Measurements from ENCODE around the gene SLC6A17.

The SLC6A17 gene

GRCh38 chr1:110174961-110175360, 24.7 kb downstream of the SLC6A17 start:
- no peak for DNase-seq

DNA sequence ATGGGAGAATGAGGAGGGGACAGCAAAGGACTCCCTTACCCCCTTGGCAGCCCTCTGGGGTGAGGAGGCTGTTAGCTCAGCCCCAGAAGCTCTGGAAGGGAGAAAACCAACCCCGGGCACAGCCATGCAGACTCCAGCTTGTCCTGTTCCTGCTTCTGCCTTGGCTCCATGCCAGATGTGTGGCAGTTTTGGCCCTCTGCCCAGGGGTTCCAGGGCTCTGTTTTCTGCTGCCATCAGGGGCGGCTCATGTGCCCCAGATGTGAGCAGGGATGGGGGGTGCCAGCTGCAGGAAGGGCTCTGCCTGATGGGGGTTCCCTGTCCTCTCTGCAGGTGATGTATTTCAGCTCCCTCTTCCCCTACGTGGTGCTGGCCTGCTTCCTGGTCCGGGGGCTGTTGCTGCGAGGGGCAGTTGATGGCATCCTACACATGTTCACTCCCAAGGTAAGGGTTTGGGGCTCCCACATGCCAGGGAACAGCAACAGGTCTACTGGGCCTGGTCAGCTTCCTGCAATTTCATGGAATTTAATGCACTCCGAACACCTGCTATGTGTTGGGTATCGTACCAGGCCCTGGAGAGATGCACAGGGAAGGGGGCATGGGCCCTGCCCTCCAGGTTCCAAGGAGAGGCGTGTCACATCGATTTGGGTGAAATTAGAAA, 26.1 kb downstream of the SLC6A17 start:
- no peak for DNase-seq

DNA sequence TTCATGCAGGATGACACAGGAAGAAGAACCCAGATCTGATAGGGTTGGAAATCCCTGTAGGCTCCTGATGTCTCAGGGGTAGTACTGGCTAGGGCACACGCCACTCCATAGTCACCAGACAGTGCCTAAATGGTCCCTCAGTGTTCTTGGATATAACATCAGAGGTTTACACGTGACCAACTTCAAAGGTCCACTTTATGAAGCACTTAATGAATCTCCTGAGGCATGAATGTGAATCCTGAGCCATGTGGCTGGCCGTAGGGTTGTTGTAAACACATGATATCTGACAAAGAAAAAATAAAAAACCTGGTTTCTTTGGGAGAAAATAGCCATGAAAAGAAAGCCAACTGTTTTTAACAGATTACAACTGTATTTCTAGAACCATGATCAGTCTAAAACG, 27.5 kb downstream of the SLC6A17 start:
- DNase-seq: no peak

GRCh38 chr1:110183642-110184167, 33.4 kb downstream of the SLC6A17 start:
- DNase-seq: no peak

DNA sequence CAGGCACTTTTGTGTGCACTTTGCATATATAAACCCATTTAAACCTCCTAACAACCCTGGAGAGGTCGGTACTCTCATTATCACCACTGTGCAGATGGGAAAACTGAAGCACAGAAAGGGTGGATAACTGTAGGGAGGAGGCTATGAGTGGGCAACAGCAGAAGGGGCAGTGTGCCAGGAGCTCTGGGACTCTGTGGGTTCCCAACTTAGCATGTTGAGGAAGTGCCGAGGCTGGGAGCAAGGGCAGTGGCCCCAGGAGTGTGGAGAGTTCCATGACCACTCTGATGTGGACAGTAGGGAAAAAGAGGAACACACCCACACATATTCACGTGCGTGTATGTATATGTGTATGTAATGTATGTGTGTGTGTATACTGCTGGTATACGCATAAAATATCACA, 34.2 kb downstream of the SLC6A17 start:
- DNase-seq: no peak

DNA sequence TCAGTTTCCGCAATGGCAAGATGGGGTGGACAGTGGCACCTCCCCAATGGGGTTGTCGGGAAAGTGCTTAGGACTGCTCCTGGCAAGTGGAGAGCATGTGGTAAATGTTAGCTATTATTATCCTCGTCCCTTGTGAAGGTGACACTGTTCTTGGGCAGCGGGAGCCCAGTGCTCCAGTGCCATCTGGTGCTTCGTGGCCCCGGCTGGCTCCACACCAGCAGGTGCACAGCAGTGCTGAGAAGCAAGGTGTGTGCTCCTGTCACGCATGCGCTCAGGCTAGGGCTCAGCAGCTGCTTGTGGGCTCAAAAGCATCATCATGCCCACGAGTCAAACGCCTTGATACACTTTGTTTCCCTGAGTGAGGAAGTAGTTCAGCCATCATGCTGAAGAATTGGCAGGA, 34.9 kb downstream of the SLC6A17 start:
- no peak for DNase-seq

GRCh38 chr1:110186558-110186957, 36.3 kb downstream of the SLC6A17 start:
- DNase-seq: no peak

DNA sequence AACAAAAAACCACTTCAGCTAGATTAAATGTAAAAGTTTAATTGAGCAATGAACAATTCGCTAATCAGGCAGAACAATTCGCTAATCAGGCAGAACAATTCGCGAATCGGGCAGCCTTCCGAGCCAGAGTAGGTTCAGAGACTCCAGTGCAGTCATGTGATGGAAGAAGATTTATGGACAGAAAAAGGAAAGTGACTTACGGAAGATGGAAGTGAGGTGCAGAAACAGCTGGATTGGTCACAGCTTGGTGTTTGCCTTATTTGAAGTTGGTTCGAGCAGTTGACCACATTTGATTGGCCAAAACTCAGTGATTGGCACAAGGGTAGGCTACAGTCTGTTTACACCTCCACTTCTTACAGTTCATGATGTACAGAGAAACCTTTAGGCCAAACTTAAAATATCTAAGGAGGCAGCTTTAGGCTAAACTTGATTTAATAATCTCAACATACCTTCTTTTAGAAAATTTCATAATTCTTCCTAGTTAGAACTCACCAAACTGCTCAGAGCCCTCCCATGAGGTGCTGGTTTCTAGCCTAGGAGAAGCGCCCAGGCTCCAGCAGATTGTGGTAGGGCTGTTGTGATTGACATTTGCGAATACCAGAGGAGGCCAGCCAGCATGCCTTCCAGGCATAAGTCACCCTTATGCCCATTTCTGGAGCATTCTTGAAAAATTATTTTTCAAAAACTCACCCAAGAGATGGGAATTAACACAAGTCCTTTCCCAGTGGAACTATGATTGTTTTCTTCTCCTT, 37.0 kb downstream of the SLC6A17 start:
- DNase-seq: no peak

GRCh38 chr1:110188035-110188618, 37.8 kb downstream of the SLC6A17 start:
- no peak for DNase-seq

- no peak for DNase-seq
Observed at GRCh38 chr1:110189181-110189580, 38.9 kb downstream of the SLC6A17 start.

GRCh38 chr1:110190282-110190929, 40.1 kb downstream of the SLC6A17 start:
- no peak for DNase-seq

DNA sequence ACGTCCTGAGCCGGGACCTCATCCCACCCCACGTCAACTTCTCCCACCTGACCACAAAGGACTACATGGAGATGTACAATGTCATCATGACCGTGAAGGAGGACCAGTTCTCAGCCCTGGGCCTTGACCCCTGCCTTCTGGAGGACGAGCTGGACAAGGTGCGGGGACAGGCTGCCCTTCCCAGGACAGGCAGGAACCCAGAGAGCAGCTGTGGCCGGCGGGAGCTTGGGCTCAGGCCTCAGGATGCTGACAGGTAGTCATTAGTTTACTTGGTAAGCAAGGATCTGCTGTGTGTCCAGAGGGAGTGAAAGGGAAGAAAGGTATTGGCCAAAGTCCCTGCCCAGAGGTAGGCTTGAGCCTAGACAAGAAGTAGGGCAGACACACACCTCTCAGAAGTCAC, 42.2 kb downstream of the SLC6A17 start:
- no peak for DNase-seq

DNA sequence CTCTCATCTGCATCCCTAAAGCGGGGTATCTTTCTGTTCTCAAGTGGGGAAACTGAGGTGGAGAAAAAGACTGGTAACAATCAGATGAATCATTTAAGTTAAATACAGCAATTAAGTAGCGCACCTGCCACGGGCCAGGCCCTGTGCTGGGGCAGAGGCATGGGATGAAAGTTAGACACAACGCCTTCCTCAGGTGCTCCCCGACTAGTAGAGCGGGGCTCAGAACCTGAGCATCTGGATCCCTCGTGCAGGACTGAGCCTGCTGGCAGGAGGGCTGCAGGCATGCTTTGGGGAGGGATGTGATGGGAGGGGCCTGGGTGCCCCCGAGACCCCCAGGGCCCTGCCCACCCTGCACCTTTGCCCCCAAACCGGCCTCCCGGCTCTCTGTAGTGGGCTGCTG, 44.9 kb downstream of the SLC6A17 start:
- no peak for DNase-seq

DNA sequence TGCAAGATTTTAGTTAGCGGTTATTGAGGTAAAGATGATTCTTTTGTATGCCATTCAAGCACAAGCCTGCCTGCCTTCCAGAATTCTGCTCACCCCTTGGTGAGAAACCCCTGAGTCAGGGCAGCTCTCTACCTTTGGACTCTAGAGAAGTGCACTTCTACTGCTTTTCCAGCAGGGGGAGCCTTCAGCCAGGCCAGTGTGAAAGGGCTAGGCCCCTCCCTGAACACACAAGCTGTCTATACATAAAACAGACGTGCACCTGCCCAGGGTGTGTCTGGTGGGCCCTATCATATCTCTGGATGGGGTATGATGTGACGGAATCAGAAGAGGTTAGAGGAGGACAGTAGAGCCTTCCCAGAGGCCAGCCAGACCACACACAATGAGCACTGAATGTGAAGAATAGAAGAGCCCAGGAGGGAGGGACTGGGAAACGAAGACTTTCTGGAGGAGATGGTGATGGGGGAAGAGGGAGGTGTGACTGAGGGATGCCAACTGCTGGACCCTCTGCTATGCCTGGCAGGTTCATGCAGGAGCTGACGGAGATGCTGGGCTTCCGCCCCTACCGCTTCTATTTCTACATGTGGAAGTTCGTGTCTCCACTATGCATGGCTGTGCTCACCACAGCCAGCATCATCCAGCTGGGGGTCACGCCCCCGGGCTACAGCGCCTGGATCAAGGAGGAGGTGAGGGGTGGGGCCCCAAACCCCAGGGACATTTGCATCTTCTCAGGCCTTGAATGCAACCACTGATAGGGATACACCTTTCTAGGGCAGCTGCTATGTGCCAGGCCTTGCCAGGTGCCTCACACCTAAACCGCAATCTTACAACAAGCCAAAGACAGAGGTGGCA, 46.8 kb downstream of the SLC6A17 start:
- peak; percentile 69 for DNase-seq

DNA sequence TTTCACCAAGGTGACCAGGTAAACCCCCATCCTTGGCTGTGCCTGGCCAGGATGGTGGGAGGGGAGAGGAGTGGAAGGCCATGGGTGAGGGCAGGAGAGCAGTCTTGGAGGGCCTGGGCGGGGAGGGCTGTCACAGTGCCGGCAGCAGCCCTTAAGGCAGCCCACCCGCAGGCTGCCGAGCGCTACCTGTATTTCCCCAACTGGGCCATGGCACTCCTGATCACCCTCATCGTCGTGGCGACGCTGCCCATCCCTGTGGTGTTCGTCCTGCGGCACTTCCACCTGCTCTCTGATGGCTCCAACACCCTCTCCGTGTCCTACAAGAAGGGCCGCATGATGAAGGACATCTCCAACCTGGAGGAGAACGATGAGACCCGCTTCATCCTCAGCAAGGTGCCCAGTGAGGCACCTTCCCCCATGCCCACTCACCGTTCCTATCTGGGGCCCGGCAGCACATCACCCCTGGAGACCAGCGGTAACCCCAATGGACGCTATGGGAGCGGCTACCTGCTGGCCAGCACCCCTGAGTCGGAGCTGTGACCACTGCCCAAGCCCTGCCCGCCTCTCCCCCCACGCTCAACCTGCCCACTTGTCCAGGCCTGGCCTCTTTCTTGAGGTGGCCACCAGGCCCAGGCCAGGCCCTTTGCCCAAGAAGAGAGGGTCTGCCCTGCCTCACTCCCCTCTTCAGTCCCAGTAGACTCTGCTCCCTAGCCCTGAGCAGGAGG, 47.8 kb downstream of the SLC6A17 start:
- DNase-seq: no peak

- no peak for DNase-seq
Observed at GRCh38 chr1:110198746-110199145, 48.5 kb downstream of the SLC6A17 start.

DNA sequence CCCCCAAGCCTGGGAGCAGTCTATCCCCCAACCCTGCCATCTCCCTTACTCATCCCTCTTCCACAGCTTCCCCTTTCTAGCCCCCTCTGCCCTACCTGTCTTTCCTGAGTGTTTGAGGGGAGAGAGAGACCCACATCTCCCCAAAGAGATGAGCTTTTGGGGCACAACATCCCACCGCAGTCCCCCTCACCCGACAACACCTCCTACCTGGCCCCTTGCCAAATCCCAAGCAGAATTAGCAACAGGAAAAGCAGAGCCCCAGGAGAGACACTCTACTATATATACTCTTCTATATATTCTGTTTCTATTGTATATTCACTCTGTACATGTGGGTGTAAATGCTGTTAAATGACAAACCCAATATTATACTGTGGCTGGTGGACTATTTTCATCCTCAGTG, 49.9 kb downstream of the SLC6A17 start:
- no peak for DNase-seq

DNA sequence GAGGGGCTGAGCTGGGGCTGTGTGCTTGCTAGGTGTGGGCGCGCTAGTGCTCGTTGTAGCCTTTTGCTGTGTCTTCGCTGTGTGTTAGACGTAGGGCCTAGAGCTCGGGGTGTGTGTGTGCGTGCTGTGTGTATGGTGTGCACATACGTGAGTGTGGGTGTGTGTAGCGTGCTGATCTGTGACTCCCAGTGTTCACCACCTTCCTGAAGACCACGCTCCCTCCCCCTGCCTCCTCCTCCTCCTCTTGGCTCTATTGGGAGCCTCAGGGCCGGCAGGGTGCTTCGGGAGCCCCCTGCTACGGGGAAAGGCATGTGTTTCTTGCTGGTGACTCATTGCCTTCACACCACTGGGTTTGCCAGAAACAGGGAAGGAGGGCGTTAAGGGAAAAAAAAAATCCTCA, 50.4 kb downstream of the SLC6A17 start:
- DNase-seq: no peak

GRCh38 chr1:110201157-110201825, 51.0 kb downstream of the SLC6A17 start:
- DNase-seq: no peak

- DNase-seq: peak; percentile 86
Observed at GRCh38 chr1:110203021-110203661, 52.8 kb downstream of the SLC6A17 start.

DNA sequence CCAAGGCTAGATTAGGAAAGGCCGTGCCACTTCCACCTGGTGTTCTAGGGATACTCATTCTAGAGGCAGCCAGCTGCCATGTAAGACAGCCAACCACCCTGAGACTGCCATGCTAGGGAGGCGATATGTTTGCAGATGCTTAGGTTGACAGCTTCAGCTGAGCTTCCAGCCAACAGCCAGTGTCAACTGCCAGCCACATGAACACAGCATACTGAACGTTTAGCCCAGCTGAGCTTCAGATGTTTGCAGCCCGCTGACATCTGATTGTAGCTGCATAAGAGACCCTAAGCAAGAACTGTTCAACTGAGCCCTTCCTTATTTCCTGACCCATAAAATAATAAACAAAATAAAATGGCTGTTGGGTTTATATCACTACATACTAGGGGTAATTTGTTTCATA, 54.9 kb downstream of the SLC6A17 start:
- no peak for DNase-seq

Data from retina (tissue), 1 donor.